ENCODE results near the gene OR2A25.

OR2A25 gene, protein sequence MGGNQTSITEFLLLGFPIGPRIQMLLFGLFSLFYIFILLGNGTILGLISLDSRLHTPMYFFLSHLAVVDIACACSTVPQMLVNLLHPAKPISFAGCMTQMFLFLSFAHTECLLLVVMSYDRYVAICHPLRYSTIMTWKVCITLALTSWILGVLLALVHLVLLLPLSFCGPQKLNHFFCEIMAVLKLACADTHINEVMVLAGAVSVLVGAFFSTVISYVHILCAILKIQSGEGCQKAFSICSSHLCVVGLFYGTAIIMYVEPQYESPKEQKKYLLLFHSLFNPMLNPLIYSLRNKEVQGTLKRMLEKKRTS

DNA sequence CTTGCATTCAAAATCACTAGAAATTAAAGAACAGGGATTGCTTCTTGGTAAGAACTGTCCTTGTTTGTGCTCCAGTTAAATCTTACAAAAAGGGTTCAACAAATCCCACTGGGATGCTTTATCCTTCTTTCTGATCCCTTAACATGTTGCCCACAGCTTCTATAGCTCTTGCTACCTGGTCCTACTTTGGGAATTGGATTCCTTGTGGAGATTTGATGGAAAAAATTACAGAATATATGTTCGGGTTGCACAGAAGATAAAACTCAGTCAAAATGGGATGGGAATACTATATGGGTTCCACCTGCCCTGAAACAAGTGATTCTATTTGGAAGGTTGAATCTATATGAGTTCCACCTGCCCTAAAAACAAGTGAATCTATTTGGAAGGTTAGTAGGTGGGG lies at the start of gene OR2A25:
OR2A25 (plus strand) TSS at position 301 of the 400 bp plus-strand sequence. CDS start 4,409 bp downstream, outside the sequence.
- TF ChIP-seq, protein P1, sequence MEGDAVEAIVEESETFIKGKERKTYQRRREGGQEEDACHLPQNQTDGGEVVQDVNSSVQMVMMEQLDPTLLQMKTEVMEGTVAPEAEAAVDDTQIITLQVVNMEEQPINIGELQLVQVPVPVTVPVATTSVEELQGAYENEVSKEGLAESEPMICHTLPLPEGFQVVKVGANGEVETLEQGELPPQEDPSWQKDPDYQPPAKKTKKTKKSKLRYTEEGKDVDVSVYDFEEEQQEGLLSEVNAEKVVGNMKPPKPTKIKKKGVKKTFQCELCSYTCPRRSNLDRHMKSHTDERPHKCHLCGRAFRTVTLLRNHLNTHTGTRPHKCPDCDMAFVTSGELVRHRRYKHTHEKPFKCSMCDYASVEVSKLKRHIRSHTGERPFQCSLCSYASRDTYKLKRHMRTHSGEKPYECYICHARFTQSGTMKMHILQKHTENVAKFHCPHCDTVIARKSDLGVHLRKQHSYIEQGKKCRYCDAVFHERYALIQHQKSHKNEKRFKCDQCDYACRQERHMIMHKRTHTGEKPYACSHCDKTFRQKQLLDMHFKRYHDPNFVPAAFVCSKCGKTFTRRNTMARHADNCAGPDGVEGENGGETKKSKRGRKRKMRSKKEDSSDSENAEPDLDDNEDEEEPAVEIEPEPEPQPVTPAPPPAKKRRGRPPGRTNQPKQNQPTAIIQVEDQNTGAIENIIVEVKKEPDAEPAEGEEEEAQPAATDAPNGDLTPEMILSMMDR (IDR thresholded peaks at IDR 0.05; ENCODE audit: low read depth, low read length) = no peak
- DNase-seq (ENCODE audit: extremely low read depth, low read depth) = no peak

DNA sequence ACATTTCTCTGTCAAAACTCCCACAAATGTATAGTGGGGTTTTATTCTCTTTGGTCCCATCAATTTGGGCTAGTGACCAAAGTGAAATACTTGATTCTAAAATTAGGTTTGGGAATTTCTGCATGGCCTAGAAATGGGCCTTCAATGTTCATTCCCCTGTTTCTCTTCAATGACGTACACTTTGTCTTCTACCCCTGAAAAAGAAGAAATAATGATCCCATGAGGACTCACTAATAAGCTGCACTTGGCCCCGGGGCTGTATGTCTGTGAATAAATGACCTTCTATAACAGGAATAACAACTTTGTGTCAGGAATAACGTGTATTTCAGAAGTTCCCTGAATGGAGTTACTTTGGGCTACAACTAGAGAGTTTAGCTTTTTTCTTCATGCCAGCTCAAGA lies 49.3 kb upstream of the OR2A25 start:
- DNase-seq (ENCODE audit: extremely low read depth, low read depth) = no peak
- TF ChIP-seq, protein P1 (IDR thresholded peaks at IDR 0.05; ENCODE audit: low read depth, low read length) = no peak

DNA sequence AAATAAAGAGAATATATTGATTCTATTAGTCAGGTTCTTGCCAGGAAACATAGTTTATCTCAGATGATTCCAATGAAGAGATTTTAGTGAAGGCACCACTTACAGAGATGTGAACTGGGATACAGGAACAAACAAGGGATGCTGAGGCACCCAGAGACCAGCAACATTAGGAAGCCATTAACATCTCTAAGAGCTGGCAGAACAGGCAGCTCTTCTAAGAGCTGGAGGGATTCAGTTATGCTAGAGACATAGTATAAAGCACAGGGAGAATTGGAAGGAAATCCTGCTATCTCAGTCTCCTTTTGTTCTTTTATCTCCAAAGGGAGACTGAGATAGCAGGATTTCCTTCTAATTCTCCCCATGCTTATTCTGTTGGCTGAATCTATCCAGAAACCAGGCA lies 47.4 kb upstream of the OR2A25 start:
- TF ChIP-seq, protein P1 (IDR thresholded peaks at IDR 0.05; ENCODE audit: low read depth, low read length) = no peak
- DNase-seq (ENCODE audit: extremely low read depth, low read depth) = no peak

DNA sequence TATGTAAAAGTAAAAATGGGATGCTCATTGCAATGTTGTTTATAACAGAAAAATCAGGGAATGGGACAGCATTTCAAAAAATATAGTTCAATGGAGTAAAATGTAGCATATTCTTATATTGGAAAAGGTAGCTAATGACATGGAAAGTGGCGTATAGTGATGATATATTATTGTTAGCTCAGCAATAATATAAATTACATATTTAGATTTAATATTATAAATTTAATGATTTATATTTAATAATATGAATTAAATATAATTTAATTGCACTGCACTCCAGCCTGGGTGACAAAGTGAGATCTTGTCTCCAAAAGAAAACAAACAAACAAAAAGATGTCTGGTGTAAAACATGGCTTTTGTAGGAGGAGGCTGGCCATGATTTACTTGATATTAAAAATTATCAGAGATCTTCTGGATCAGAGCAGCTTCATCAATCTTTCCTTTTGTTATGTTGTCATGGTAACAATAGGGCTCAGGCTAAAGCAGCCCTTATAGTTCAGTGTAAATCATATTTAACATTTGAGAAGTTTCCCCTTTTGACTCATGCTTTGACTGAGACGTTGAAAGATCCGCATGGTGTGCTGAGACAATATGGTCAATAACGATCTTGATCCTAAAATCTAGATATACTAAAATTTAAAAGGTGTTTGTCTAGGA lies 46.3 kb upstream of the OR2A25 start:
- no peak for DNase-seq (ENCODE audit: extremely low read depth, low read depth)
- TF ChIP-seq, protein P1 (IDR thresholded peaks at IDR 0.05; ENCODE audit: low read depth, low read length) = no peak

DNA sequence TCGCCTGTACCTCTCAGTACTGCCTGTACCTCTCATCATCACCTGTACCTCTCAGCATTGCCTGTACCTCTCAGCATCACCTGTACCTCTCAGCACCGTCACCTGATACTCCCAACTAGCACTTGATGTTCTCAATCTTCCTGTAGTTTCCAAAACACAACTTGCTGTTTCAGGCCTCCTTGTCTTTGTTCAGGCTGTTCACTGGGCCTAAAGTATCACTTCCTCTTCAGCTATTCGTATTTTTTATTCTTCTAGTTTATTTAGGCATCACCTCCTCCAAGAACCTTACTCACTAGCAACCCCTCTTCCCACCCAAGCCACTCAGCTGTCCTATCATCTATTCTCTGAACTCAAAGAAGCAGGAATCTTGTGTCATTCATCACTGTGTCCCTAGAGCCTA lies 45.4 kb upstream of the OR2A25 start:
- DNase-seq (ENCODE audit: extremely low read depth, low read depth) = no peak
- TF ChIP-seq, protein P1 (IDR thresholded peaks at IDR 0.05; ENCODE audit: low read depth, low read length) = no peak

DNA sequence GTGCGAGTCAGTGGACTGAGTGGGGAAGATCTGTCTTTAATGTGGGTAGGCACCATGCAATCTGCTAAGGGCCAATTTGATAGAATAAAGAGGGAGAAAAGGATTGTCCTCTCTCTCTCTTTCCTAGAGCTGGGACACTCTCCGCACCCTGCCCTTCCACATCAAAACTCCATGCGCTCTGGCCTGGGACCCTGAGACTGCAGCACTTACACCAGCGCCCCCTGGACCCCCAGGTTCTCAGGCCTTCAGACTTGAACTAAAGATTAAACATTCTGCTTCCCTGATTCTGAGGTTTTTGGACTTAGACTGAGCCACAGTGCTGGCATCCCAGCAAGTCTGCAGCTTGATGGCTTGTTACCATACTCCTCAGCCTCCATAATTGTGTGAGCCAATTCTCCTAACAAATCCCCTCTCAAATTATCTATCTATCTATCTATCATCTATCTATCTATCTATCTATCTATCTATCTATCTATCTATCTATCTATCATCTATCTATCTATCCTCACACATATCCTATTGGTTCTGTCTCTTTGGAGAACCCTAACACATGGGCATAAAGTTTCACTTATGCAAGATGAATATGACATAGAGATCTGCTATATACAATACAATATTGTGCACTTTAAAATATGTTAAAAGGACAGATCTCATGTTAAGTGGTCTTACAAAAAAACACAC lies 43.3 kb upstream of the OR2A25 start:
- DNase-seq (ENCODE audit: extremely low read depth, low read depth) = no peak
- TF ChIP-seq, protein P1 (IDR thresholded peaks at IDR 0.05; ENCODE audit: low read depth, low read length) = no peak

DNA sequence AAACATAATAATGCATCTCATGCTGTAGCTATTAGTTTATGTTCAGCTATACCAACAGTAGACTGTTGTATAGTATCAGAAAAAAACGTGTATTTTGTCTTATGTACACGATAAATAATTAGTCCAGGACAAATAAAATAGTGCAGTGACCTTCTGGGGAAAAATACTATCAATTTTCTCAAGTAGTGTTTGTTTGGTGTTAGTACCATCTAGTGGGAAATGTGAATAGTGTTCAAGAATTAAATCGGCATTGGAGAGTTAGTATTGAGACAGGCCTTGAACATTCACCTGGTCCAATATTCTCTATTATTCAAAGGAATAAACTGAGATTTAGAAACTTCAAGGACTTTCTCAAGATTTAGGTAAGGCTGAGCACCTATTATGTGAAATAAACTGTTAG lies 42.5 kb upstream of the OR2A25 start:
- DNase-seq (ENCODE audit: extremely low read depth, low read depth) = peak; percentile 3
- TF ChIP-seq, protein P1 (IDR thresholded peaks at IDR 0.05; ENCODE audit: low read depth, low read length) = peak; percentile 43
